K562 (cell line): ENCODE data around the gene POU3F1. TPM values are rescaled to one million over a fixed set of nuclear protein-coding genes. Genes with fewer than 3 reads are reported as not detected.

ENCODE experiments used
- ARID3B ChIP-seq: fragments of 250-450 bp; sonication (Bioruptor Pico); IDR thresholded peaks from 2 replicates; pipeline ENCODE4 v1.4.0; 2020; ENCODE audit warnings: borderline replicate concordance
- CREB3 ChIP-seq: fragments of 450-650 bp; conservative IDR thresholded peaks from 2 replicates; pipeline ENCODE4 v1.6.1; 2016; ENCODE audit warnings: missing genetic modification characterization, low read depth, mild to moderate bottlenecking, missing compliant biosample characterization, moderate library complexity
- FOXK2 ChIP-seq, 2 experiments: fragments of 450-650 bp; IDR thresholded peaks in 1 of 2; conservative IDR thresholded peaks in 1 of 2; 2 replicates each; pipeline ENCODE4 v1.6.1; 2016; ENCODE audit warnings: low read depth in 2 of 2, mild to moderate bottlenecking in 1 of 2
- FOXO4 ChIP-seq: fragments of 450-650 bp; formaldehyde crosslinking; IDR thresholded peaks from 2 replicates; pipeline ENCODE4 v1.4.0; 2020; ENCODE audit warnings: mild to moderate bottlenecking, moderate library complexity
- FOXP1 ChIP-seq: sonication (generic); formaldehyde crosslinking; IDR thresholded peaks from 2 replicates; pipeline ENCODE4 v1.8.0; 2022; ENCODE audit warnings: mild to moderate bottlenecking, missing genetic modification reagents
- GABPB1 ChIP-seq: sonication (generic); formaldehyde crosslinking; IDR thresholded peaks from 2 replicates; pipeline ENCODE4 v1.8.0; 2022; ENCODE audit warnings: mild to moderate bottlenecking, missing genetic modification reagents
- GATA2 ChIP-seq: sonication (generic); formaldehyde crosslinking; IDR thresholded peaks from 2 replicates; pipeline ENCODE4 v1.4.0; 2020; ENCODE audit warnings: mild to moderate bottlenecking, missing genetic modification reagents
- KAT8 ChIP-seq: fragments of 450-650 bp; IDR thresholded peaks from 2 replicates; pipeline ENCODE4 v1.6.1; 2016; ENCODE audit warnings: low read depth, mild to moderate bottlenecking
- MNT ChIP-seq, 2 experiments: fragments of 450-650 bp; conservative IDR thresholded peaks; 2 replicates each; pipeline ENCODE4 v1.6.1; 2017; ENCODE audit warnings: mild to moderate bottlenecking in 2 of 2, moderate library complexity in 2 of 2
- NCOR1 ChIP-seq: fragments of 450-650 bp; IDR thresholded peaks from 2 replicates; pipeline ENCODE4 v1.6.1; 2016; ENCODE audit warnings: mild to moderate bottlenecking, moderate library complexity
- NFE2 ChIP-seq: IDR thresholded peaks from 2 replicates; pipeline ENCODE4 v1.6.1; 2014; ENCODE audit warnings: antibody characterized with exemption, low read depth
- NFIX ChIP-seq: fragments of 250-450 bp; sonication (Bioruptor Pico); IDR thresholded peaks from 2 replicates; pipeline ENCODE4 v1.4.0; 2020; ENCODE audit warnings: low read depth, mild to moderate bottlenecking, moderate library complexity
- POLR2G ChIP-seq: fragments of 200-400 bp; formaldehyde crosslinking; IDR thresholded peaks from 2 replicates; pipeline ENCODE4 v1.6.1; 2017; ENCODE audit warnings: low read depth, mild to moderate bottlenecking, antibody characterized with exemption, low read length, moderate library complexity
- PTRF ChIP-seq: fragments of 450-650 bp; IDR thresholded peaks from 2 replicates; pipeline ENCODE4 v1.6.1; 2016; ENCODE audit warnings: mild to moderate bottlenecking, missing genetic modification characterization, missing compliant biosample characterization
- RUNX1 ChIP-seq: sonication (generic); IDR thresholded peaks from 2 replicates; pipeline ENCODE4 v1.6.1; 2016; ENCODE audit warnings: antibody characterized with exemption, low read depth
- SNAPC5 ChIP-seq: fragments of 250-450 bp; sonication (Bioruptor Pico); IDR thresholded peaks from 2 replicates; pipeline ENCODE4 v1.8.0; 2021; ENCODE audit warnings: moderate library complexity, mild to moderate bottlenecking, inconsistent platforms
- STAT5B ChIP-seq: fragments of 250-450 bp; sonication (Bioruptor Pico); IDR thresholded peaks from 2 replicates; pipeline ENCODE4 v1.8.0; 2021; ENCODE audit warnings: mild to moderate bottlenecking, inconsistent platforms
- THRA ChIP-seq: fragments of 450-650 bp; IDR thresholded peaks from 2 replicates; pipeline ENCODE4 v1.6.1; 2017; ENCODE audit warnings: mild to moderate bottlenecking, moderate library complexity
- THRAP3 ChIP-seq: fragments of 450-650 bp; IDR thresholded peaks from 2 replicates; pipeline ENCODE4 v1.6.1; 2016; ENCODE audit warnings: mild to moderate bottlenecking, inconsistent platforms, borderline replicate concordance
- ZBTB7A ChIP-seq: IDR thresholded peaks from 2 replicates; pipeline ENCODE4 v1.6.1; 2011; ENCODE audit warnings: low read depth, mild to moderate bottlenecking, low read length, moderate library complexity, borderline replicate concordance; ENCODE audit not compliant: control insufficient read depth
- ZNF408 ChIP-seq: fragments of 250-450 bp; sonication (Bioruptor Pico); IDR thresholded peaks from 2 replicates; pipeline ENCODE4 v1.4.0; 2020; ENCODE audit warnings: low read depth, mild to moderate bottlenecking, moderate library complexity
- polyA plus RNA-seq, 8 experiments: library from polyadenylated mRNA; depleted of rRNA in 4 of 8; stranded (reverse) in 5 of 8; unstranded in 3 of 8; fragments of >200 nt; fragmentation: Nextera tagmentation in 2 of 8; fragmentation: Illumina TruSeq in 1 of 8; extraction: Ambion mirVana in 2 of 8; extraction: Trizol in 1 of 8; gene quantifications; 2 replicates each; pipeline versions ENCODE4 v1.2.1 to v1.2.3, GENCODE V29; 2011 to 2014; ENCODE audit warnings: inconsistent platforms in 1 of 8, missing spikeins in 1 of 8
- total RNA-seq, 7 experiments: library from RNA; depleted of rRNA in 6 of 7; stranded (reverse); fragments of >200 nt in 6 of 7; fragmentation: Illumina TruSeq in 2 of 7; extraction: Trizol in 2 of 7; gene quantifications; 2 replicates each; pipeline versions ENCODE4 v1.2.1 to v1.2.3, GENCODE V29; 2011 to 2021; ENCODE audit warnings: low replicate concordance in 1 of 7

POU3F1 gene
- total and polyA plus RNA-seq, 9 of the 15 experiments (the other 6 are each of a cell fraction or from before 2014, with no cell fraction given), result 0.09 TPM; not detected in 8

- TF ChIP-seq ZNF408 (CRISPR knock-in tag) (no peak), FOXK2 (conservative IDR thresholded peaks at IDR 0.05 in 1 of 2, IDR thresholded peaks at IDR 0.05 in 1 of 2; ENCODE audit: low read depth in 2 of 2) (peak; percentile 81 to 86), ARID3B (no peak), THRAP3 (no peak), FOXO4 (CRISPR knock-in tag) (no peak), CREB3 (tag) (no peak), MNT (conservative IDR thresholded peaks at IDR 0.05) (peak; percentile 50 to 75), POLR2G (peak; percentile 62; the same call in 1 of the 2 replicates), NFIX (CRISPR knock-in tag) (no peak), NFE2 (peak; percentile 42), KAT8 (no peak), GATA2 (CRISPR knock-in tag) (peak; percentile 88), PTRF (no peak), RUNX1 (no peak), NCOR1 (peak; percentile 96), FOXP1 (no peak), THRA (no peak; the same call in 1 of the 2 replicates), GABPB1 (CRISPR knock-in tag) (peak; percentile 83), STAT5B (CRISPR knock-in tag) (no peak), SNAPC5 (CRISPR knock-in tag) (no peak), ZBTB7A (peak; percentile 92)
These were observed 47.0 kb downstream of the POU3F1 start (continued) for GRCh38 chr1:37999430-38000232.
